ENCODE measurements around the gene ERCC6L2.

Gene ERCC6L2

GRCh38 chr9:95954940-95955339, 79.4 kb downstream of the ERCC6L2 start:
- TF ChIP-seq GATA3 (IDR thresholded peaks at IDR 0.05; ENCODE audit: low read depth, low read length): no peak
- no peak for TF ChIP-seq GATA2 (IDR thresholded peaks at IDR 0.05; ENCODE audit: low read depth, low read length)

GRCh38 chr9:95962936-95963335, 87.4 kb downstream of the ERCC6L2 start:
- TF ChIP-seq GATA2 (IDR thresholded peaks at IDR 0.05; ENCODE audit: low read depth, low read length) (no peak), GATA3 (IDR thresholded peaks at IDR 0.05; ENCODE audit: low read depth, low read length) (no peak)

GRCh38 chr9:95963659-95964058, 88.2 kb downstream of the ERCC6L2 start:
- TF ChIP-seq GATA2 (IDR thresholded peaks at IDR 0.05; ENCODE audit: low read depth, low read length): no peak

- TF ChIP-seq GATA3 (IDR thresholded peaks at IDR 0.05; ENCODE audit: low read depth, low read length) (no peak), GATA2 (IDR thresholded peaks at IDR 0.05; ENCODE audit: low read depth, low read length) (no peak)
These were observed 90.8 kb downstream of the ERCC6L2 start for GRCh38 chr9:95966306-95966705.

- no peak for TF ChIP-seq GATA2 (IDR thresholded peaks at IDR 0.05; ENCODE audit: low read depth, low read length)
- no peak for TF ChIP-seq GATA3 (IDR thresholded peaks at IDR 0.05; ENCODE audit: low read depth, low read length)
These were observed 94.8 kb downstream of the ERCC6L2 start for GRCh38 chr9:95970317-95970716.

- TF ChIP-seq GATA2 (IDR thresholded peaks at IDR 0.05; ENCODE audit: low read depth, low read length): no peak
- no peak for TF ChIP-seq GATA3 (IDR thresholded peaks at IDR 0.05; ENCODE audit: low read depth, low read length)
These were observed 96.3 kb downstream of the ERCC6L2 start for GRCh38 chr9:95971815-95972214.

GRCh38 chr9:95974389-95974788, 98.9 kb downstream of the ERCC6L2 start:
- TF ChIP-seq GATA2 (IDR thresholded peaks at IDR 0.05; ENCODE audit: low read depth, low read length): no peak
- TF ChIP-seq GATA3 (IDR thresholded peaks at IDR 0.05; ENCODE audit: low read depth, low read length): no peak

GRCh38 chr9:95977371-95977770, 101.9 kb downstream of the ERCC6L2 start:
- TF ChIP-seq GATA3 (IDR thresholded peaks at IDR 0.05; ENCODE audit: low read depth, low read length): no peak
- no peak for TF ChIP-seq GATA2 (IDR thresholded peaks at IDR 0.05; ENCODE audit: low read depth, low read length)

- TF ChIP-seq GATA2 (IDR thresholded peaks at IDR 0.05; ENCODE audit: low read depth, low read length): no peak
- no peak for TF ChIP-seq GATA3 (IDR thresholded peaks at IDR 0.05; ENCODE audit: low read depth, low read length)
These were observed 102.6 kb downstream of the ERCC6L2 start for GRCh38 chr9:95978106-95978505.

- TF ChIP-seq GATA2 (IDR thresholded peaks at IDR 0.05; ENCODE audit: low read depth, low read length) (no peak), GATA3 (IDR thresholded peaks at IDR 0.05; ENCODE audit: low read depth, low read length) (no peak)
These were observed 104.0 kb downstream of the ERCC6L2 start for GRCh38 chr9:95979446-95979845.

GRCh38 chr9:95980262-95981125, 105.0 kb downstream of the ERCC6L2 start:
- TF ChIP-seq GATA2 (IDR thresholded peaks at IDR 0.05; ENCODE audit: low read depth, low read length): no peak
- TF ChIP-seq GATA3 (IDR thresholded peaks at IDR 0.05; ENCODE audit: low read depth, low read length): no peak

- TF ChIP-seq GATA2 (IDR thresholded peaks at IDR 0.05; ENCODE audit: low read depth, low read length) (no peak), GATA3 (IDR thresholded peaks at IDR 0.05; ENCODE audit: low read depth, low read length) (no peak)
These were observed 106.4 kb downstream of the ERCC6L2 start for GRCh38 chr9:95981761-95982390.

- TF ChIP-seq GATA3 (IDR thresholded peaks at IDR 0.05; ENCODE audit: low read depth, low read length) (no peak), GATA2 (IDR thresholded peaks at IDR 0.05; ENCODE audit: low read depth, low read length) (no peak)
These were observed 110.1 kb downstream of the ERCC6L2 start for GRCh38 chr9:95985440-95986055.

GRCh38 chr9:95989297-95989696, 113.8 kb downstream of the ERCC6L2 start:
- no peak for TF ChIP-seq GATA2 (IDR thresholded peaks at IDR 0.05; ENCODE audit: low read depth, low read length)
- TF ChIP-seq GATA3 (IDR thresholded peaks at IDR 0.05; ENCODE audit: low read depth, low read length): no peak

- TF ChIP-seq GATA2 (IDR thresholded peaks at IDR 0.05; ENCODE audit: low read depth, low read length) (no peak), GATA3 (IDR thresholded peaks at IDR 0.05; ENCODE audit: low read depth, low read length) (no peak)
These were observed 115.8 kb downstream of the ERCC6L2 start for GRCh38 chr9:95991326-95991725.

Data from SH-SY5Y (cell line).